BE2C (cell line): ENCODE measurements around the gene NYAP2.

Experiments
- DNase-seq: peaks from one replicate; pipeline ENCODE4 v3.0.0-alpha.2; 2020
- H3K27me3 ChIP-seq: fragments of 250-450 bp; sonication (Bioruptor Pico); 2 replicates; pipeline ENCODE4 v1.5.1; 2020; ENCODE audit warnings: mild to moderate bottlenecking
- H3K36me3 ChIP-seq: fragments of 250-450 bp; sonication (Bioruptor Pico); 2 replicates; pipeline ENCODE4 v1.5.1; 2020; ENCODE audit warnings: mild to moderate bottlenecking
- H3K4me1 ChIP-seq: fragments of 250-450 bp; sonication (Bioruptor Pico); 2 replicates; pipeline ENCODE4 v1.5.1; 2020
- H3K4me3 ChIP-seq: 2 replicates; pipeline ENCODE4 v1.5.1; 2011; ENCODE audit warnings: low read depth, low read length
- H3K9me3 ChIP-seq: fragments of 250-450 bp; sonication (Bioruptor Pico); 2 replicates; pipeline ENCODE4 v1.5.1; 2020
- TF ChIP-seq, protein P1 (sequence below): IDR thresholded peaks from 2 replicates; pipeline ENCODE4 v1.5.1; 2012; ENCODE audit warnings: mild to moderate bottlenecking, low read depth, low read length

NYAP2 gene

DNA sequence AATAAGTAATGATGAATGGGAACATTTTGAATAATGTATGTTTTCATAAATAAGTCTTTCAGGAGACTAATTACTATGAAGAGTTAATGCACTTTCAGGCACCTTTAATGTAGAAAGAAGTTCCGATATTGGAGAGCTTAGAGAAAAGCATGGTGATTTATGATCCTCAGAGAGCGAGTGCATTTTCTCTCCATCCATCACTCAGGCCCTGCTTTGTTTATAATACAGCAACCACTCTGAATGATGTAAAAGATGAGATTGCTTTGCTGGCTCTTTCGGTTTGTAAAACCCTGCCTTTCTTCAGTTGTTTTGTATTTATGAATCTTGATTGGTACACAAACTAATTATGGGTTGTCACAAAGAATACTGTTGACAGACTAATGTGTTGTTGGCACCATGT lies 132.0 kb downstream of the NYAP2 start:
- H3K27me3 ChIP-seq = no peaks in the 10 kb centered on the region
- H3K4me1 ChIP-seq = no peaks in the 10 kb centered on the region
- no peaks in the 10 kb centered on the region for H3K9me3 ChIP-seq
- H3K36me3 ChIP-seq = no peaks in the 10 kb centered on the region
- TF ChIP-seq, protein P1, sequence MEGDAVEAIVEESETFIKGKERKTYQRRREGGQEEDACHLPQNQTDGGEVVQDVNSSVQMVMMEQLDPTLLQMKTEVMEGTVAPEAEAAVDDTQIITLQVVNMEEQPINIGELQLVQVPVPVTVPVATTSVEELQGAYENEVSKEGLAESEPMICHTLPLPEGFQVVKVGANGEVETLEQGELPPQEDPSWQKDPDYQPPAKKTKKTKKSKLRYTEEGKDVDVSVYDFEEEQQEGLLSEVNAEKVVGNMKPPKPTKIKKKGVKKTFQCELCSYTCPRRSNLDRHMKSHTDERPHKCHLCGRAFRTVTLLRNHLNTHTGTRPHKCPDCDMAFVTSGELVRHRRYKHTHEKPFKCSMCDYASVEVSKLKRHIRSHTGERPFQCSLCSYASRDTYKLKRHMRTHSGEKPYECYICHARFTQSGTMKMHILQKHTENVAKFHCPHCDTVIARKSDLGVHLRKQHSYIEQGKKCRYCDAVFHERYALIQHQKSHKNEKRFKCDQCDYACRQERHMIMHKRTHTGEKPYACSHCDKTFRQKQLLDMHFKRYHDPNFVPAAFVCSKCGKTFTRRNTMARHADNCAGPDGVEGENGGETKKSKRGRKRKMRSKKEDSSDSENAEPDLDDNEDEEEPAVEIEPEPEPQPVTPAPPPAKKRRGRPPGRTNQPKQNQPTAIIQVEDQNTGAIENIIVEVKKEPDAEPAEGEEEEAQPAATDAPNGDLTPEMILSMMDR = no peak
- no peak overlapping the region for H3K4me3 ChIP-seq
- DNase-seq = no peak

DNA sequence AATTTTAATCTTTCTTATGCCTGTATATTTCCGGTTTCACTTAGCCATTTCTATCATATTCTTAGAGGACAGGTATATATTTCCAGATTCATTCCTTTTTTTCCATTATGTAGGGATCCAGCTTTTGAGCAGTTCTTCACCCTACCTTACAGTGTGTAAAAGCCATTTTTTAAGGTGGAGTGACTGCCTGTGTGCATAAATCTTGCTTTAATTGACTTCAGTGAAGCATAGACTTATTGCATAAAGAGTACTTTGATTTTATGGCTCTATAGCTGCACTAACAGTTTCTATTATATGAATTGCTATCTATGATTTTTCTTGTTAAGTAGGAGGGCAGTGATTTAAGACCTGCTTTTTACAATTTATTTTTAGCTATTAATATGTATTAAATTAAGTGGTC lies 132.6 kb downstream of the NYAP2 start:
- Histone ChIP-seq H3K9me3 (no peaks in the 10 kb centered on the region), H3K36me3 (no peaks in the 10 kb centered on the region), H3K27me3 (no peaks in the 10 kb centered on the region), H3K4me3 (no peak overlapping the region), H3K4me1 (no peaks in the 10 kb centered on the region)
- no peak for DNase-seq
- TF ChIP-seq, protein P1 = no peak

DNA sequence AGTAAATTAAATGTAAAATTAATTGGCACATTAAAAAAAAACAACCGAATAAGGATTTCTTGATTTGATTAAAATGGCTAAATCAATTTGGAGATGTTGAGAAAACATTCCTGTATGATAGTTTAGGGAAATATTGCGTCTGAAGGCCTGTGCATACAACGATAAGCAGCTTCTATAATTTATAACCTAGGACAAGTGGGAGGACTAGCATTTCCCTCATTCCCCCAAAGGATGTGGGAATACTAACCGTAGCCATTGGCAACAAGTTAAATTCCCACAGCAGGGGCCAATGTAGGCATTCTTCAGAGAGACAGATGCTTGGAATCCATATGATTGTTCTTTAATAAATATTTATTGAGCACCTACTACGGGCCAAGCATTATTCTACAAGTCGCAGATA lies 134.5 kb downstream of the NYAP2 start:
- TF ChIP-seq, protein P1 = no peak
- H3K4me1 ChIP-seq = no peaks in the 10 kb centered on the region
- H3K27me3 ChIP-seq = no peaks in the 10 kb centered on the region
- DNase-seq = no peak
- no peak overlapping the region for H3K4me3 ChIP-seq
- no peaks in the 10 kb centered on the region for H3K9me3 ChIP-seq
- no peaks in the 10 kb centered on the region for H3K36me3 ChIP-seq

DNA sequence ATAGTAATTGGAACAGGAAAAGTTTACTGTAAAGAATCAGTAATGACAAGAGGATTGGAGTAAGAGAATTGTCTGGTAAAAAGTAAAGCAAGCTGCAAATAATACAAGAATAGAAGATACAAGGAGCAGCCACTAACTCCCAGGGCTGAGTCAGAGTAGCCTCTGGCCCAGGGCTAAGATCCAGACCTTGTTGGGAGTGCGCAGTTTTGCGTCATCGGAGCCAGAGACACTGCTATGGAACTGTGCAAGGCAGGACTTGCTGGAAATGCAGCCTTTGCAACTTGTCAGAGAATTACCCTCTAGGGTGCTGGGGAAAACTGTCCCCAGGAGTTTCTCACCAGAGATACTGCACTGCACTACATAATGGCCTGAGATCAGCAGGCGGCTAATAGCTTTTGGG lies 135.2 kb downstream of the NYAP2 start:
- Histone ChIP-seq H3K27me3 (no peaks in the 10 kb centered on the region), H3K9me3 (no peaks in the 10 kb centered on the region), H3K36me3 (no peaks in the 10 kb centered on the region), H3K4me3 (no peak overlapping the region), H3K4me1 (no peaks in the 10 kb centered on the region)
- DNase-seq = no peak
- TF ChIP-seq, protein P1 = no peak

DNA sequence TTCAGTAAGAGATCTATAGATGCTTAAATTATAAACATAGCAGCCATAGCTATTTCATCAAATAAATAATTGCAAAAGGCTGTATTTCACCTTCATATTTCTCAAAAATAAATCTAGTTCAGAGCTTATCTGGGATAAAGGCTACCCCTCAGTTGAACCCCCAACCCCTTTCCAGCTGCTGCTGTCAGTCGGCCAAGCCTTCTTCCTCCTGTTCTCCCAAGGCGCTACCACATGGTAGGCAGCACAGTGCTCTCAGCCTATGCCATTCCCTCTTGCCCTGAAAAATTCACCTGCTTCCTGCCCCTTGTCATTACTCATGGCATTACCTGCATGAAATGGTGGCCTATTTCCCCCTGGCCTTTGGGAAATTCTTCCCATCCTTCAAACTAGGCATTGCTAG lies 136.5 kb downstream of the NYAP2 start:
- Histone ChIP-seq H3K27me3 (no peaks in the 10 kb centered on the region), H3K4me1 (no peaks in the 10 kb centered on the region), H3K36me3 (no peaks in the 10 kb centered on the region), H3K9me3 (no peaks in the 10 kb centered on the region), H3K4me3 (no peak overlapping the region)
- TF ChIP-seq, protein P1 = no peak
- no peak for DNase-seq

DNA sequence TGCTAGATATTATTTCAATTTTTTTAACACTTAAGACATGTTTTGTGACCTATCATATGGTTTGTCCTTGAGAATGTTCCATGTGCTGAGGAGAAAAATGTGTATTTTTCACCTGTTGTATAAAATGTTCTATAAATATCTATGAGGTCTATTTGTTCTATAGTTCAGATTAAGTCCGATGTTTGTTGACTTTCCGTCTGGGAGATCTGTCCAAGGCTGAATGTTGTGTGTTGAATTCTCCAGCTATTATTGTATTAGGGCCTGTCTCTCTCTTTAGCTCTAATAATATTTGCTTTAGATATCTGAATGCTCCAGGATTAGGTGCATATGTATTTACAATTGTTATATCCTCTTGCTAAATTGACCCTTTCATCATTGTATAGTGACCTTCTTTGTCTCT lies 144.1 kb downstream of the NYAP2 start:
- no peak overlapping the region for H3K4me3 ChIP-seq
- TF ChIP-seq, protein P1 = no peak
- H3K27me3 ChIP-seq = no peaks in the 10 kb centered on the region
- H3K9me3 ChIP-seq = no peaks in the 10 kb centered on the region
- H3K4me1 ChIP-seq = no peaks in the 10 kb centered on the region; the same call in 1 of the 2 replicates
- no peak for DNase-seq
- no peaks in the 10 kb centered on the region for H3K36me3 ChIP-seq
